GM19397 (cell line): ENCODE results near the gene SMPX.

ENCODE experiments used
- ATAC-seq: cut with Tn5 transposase; IDR thresholded peaks from one replicate; pipeline ENCODE4 v1.9.1; 2021; ENCODE audit warnings: mild to moderate bottlenecking, moderate library complexity; ENCODE audit not compliant: unreplicated experiment

SMPX gene

DNA sequence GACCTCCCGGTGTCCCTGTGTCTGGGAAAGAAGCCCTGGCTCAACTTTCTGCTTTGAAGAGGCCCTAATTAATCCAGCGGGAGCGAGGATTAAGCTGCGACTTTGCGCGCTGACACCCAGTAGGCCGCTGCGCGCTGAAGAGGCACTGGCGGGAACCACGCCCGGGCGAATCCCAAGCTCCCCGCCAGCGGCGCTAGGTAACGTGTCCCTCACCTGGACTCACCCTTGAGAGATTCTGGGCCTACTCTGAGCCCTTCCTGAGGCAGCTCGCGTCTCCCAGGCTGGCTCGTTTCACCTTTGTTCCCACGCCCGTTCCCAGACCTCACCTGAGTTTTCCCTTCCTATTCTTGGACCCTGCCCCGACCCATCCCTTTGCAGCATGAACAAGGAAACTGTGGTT lies 99.2 kb downstream of the SMPX start:
- no peak for ATAC-seq

DNA sequence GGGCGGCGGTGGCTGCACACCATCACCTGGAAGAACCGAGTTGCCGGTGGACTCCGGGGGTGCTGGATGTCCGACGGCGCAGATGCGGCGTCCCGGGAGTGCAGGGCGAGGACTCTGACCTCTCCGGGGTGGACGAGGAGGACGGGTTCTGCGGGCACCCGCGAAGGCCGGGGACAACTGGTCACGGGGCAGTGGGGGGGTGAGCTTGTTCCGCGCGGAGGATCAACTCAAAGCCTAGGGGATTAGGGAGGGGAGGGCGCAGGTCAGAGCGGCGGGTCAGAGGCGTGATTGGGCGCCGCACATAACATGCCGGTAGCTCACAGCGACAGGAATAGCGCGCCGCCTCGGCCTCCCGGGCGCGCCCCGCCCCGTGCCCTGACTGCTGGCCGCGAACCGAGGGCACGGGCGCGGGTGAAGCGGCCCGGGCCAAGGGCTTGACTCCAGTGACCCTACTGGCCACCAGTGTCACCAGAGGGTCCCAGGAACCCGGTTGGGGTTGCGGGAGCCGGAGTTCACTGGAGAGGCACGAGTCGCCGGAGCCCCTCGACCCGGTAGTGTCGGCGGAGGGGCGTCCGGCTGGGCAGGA lies 99.7 kb downstream of the SMPX start, which contains the start of gene KLHL34:
TSS of gene KLHL34 (minus strand) at position 179 of the 586 bp plus-strand sequence. CDS start 542 bp downstream, outside the sequence.
- no peak for ATAC-seq

DNA sequence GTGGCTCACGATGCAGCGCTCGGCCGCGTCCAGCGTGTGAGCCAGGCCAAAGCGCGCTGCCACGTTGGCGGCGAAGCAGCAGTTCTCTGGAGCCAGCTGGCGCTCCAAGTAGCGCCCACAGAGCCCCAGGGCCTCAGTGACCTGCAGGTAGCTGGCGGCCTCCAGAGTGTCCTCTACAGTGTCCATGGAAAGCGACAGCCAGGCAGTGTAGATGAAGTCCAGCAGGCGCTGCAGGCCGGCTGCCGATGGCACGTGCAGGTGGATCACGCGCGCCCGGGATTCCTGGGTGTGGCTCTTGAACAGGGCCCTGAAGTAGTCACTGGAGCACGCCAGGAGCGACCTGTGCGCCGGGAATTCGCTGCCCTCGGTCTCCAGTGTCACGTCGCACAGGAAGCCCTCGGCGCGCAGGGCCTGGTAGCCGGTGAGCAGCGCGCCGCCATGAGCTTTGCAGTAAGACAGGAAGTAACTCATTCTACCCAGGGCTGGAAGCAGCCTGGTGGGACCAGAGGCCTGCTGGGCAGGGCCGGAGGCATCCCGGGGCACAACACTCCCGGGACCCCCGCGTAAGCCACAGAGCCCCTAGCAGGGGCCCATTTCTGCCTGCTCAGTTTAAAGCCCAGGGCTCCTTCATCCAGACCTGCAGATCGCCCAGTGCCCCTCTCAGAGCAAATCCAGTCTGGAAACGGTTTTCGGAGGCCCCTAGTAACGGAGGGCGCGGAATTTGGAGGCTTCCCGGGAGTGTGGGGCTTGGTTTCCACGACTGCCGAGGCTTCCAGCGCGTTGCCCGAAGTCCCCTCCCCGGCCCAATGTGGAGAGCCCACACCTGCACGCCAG lies 100.4 kb downstream of the SMPX start:
- ATAC-seq, result no peak

DNA sequence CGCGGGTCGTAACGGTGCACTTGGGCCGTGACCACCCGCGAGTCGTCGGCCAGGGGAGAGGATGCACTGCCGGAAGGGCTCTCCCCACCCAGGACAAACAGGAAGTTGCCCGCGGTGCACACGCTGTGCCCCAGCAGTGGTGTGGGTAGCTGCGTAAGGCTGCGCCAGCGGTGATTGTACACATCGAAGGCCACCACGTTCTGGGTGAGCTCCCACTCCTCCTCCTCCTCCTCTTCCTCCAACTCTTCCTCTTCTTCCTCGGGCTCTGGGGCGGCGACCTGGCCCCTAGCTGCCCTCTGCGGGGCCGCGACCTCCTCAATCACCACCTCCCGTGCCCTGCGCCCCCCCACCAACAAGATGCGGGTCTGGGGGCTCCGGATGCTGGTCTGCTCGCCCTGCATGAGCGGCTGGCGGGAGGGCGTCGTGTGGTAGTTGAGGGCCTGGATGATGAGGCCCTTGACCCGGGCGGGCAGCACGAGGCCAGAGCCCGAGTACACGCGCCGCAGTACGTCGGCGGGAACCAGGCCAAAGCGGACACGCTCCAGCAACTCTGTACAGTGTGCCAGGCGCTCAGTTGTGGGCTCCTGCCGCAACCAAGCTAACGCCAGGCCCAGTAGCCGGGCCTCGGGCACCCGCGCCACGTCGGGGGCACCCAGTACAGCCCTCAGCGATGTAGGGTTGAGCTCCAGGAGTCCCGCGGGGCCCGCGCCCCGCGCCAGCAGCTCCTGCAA lies 101.2 kb downstream of the SMPX start:
- ATAC-seq, result no peak
